Activated naive CD4-positive, alpha-beta T cell treated with anti-CD3 and anti-CD28 coated beads for 36 hours (primary cell): ENCODE results near the gene MTRF1. TPM values are rescaled to one million over a fixed set of nuclear protein-coding genes. Genes with fewer than 3 reads are reported as not detected.
A peak's percentile ranks its signal among the peaks of the same experiment; 100 is the strongest.

Source experiments
- CTCF ChIA-PET: fragments of 350-600 bp; sonication (Branson Sonifier 250); formaldehyde crosslinking; loops from one replicate; lab custom pipeline; 2021; ENCODE audit warnings: antibody characterized with exemption; lab: Charles Lee
- DNase-seq: peaks from one replicate; pipeline ENCODE4 v3.0.0-alpha.2; 2020
- H3K27ac Mint-ChIP-seq: one replicate; pipeline ENCODE4 v1.8.0; 2021; ENCODE audit warnings: mild to moderate bottlenecking, mixed read lengths
- H3K27me3 Mint-ChIP-seq: one replicate; pipeline ENCODE4 v1.8.0; 2021; ENCODE audit warnings: low read depth, mixed read lengths
- H3K36me3 Mint-ChIP-seq: one replicate; pipeline ENCODE4 v1.8.0; 2021; ENCODE audit warnings: low read depth, mixed read lengths
- H3K4me1 Mint-ChIP-seq: one replicate; pipeline ENCODE4 v1.8.0; 2021; ENCODE audit warnings: low read depth, mixed read lengths
- H3K4me3 Mint-ChIP-seq: one replicate; pipeline ENCODE4 v1.8.0; 2021; ENCODE audit warnings: mild to moderate bottlenecking, moderate library complexity, mixed read lengths
- H3K9me3 Mint-ChIP-seq: one replicate; pipeline ENCODE4 v1.8.0; 2021; ENCODE audit warnings: mixed read lengths
- intact Hi-C: fragments of 100-400 bp; cut with micrococcal nuclease; formaldehyde crosslinking; loops from one replicate; pipeline ENCODE4 v1.15.1; 2023
- total RNA-seq, 2 experiments: library from RNA; stranded (reverse); gene quantifications; one replicate each; pipeline ENCODE4 v1.2.3, GENCODE V29; 2021

Gene MTRF1
- 10 to 100 TPM; 23.2 to 28.4 TPM for total RNA-seq

DNA sequence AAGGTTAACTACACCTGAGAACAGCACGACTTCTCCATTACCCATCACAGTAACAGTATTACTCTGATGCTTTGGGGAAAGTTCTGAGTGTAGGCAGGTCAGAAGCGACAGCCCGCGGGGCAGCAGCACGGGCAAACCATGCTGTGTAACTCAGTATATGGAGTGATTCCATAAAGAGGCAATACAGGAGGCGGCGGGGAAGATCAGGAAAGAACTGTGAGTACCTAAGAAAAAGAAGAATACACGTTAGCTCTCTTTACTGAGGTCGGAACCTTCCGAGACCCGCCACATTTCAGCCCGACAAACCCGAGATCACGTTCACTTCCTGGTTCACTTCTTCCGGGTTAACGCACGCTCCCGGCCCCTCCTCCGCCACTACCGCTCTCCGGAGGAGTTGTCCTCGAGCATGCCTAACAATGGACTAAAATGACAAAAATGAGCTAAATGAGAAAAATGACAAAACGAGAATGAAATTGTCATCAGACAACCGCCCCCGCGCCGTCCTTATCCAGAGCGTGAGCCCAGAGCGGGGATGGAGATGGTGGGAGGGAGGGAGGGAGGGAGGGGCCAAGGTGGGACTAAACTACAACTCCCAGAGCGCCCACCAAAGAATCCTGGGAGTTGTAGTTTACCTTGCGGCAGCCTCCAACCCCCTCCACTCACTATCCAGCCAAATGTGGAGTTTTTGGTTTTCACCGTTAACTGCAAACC, at the start of gene MTRF1:
Gene MTRF1 (minus strand): TSS at position 316 of the 711 bp plus-strand sequence. CDS start 2,669 bp downstream, outside the sequence.
- Mint-ChIP-seq H3K36me3 (peaks cover 22% of the 10 kb centered on the region), H3K27ac (peak within 1 kb of the TSS; percentile 95), H3K9me3 (peaks cover 5% of the 10 kb centered on the region), H3K4me3 (peak within 1 kb of the TSS; percentile 90), H3K27me3 (no peaks in the 10 kb centered on the region), H3K4me1 (peaks cover 24% of the 10 kb centered on the region)
- DNase-seq = peak; percentile 84
- CTCF ChIA-PET = interaction anchor here (1.0 to 1.5 kb wide), 2 partner anchors 10 to 66 kb away, joined by 3 to 6 read pairs; no protein-coding TSS in a partner anchor
- intact Hi-C loops = loop anchor here (1.0 to 5.0 kb wide), 9 partner anchors 8 to 342 kb away; partner anchors contain the start of genes KBTBD6, KBTBD7, NAA16 and RGCC

- H3K27me3 Mint-ChIP-seq = no peaks in the 10 kb centered on the region
- H3K4me3 Mint-ChIP-seq = peak overlapping the region; percentile 66
- H3K27ac Mint-ChIP-seq = no peak overlapping the region
- CTCF ChIA-PET = no interaction called here
- intact Hi-C loops = loop anchor here (2.0 to 5.0 kb wide), 4 partner anchors 180 to 604 kb away; partner anchors contain the start of genes ELF1 and KBTBD6
- peaks cover 15% of the 10 kb centered on the region for H3K36me3 Mint-ChIP-seq
- H3K4me1 Mint-ChIP-seq = peaks cover 40% of the 10 kb centered on the region
- DNase-seq = no peak
- H3K9me3 Mint-ChIP-seq = no peaks in the 10 kb centered on the region
Measured at GRCh38 chr13:41313117-41313516, 49.7 kb upstream of the MTRF1 start.

DNA sequence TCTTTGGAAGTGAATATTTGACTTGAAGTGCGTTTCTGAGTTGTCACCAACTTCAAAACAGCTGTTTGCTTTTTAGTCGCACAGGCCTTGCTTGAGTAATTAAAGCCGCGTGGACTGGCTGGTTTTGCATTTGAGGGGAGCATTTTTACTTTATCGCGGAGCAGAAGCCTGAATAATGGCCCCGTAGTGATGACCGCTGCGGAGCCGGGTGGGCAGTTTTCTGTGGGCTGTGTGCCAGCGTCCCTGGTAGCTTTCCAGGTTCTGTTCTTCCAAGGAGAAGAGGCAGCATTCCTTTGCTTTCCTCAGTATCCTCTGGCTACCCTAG, 48.8 kb upstream of the MTRF1 start:
- Mint-ChIP-seq H3K4me1 (peaks cover 33% of the 10 kb centered on the region), H3K4me3 (peak overlapping the region; percentile 94), H3K27me3 (no peaks in the 10 kb centered on the region), H3K9me3 (no peaks in the 10 kb centered on the region), H3K27ac (peak overlapping the region; percentile 95), H3K36me3 (peaks cover 5% of the 10 kb centered on the region)
- DNase-seq = peak; percentile 24
- CTCF ChIA-PET = no interaction called here
- intact Hi-C loops = loop anchor here (2.0 to 5.0 kb wide), 4 partner anchors 179 to 605 kb away; partner anchors contain the start of genes ELF1 and KBTBD6

- H3K36me3 Mint-ChIP-seq = peaks cover 4% of the 10 kb centered on the region
- CTCF ChIA-PET = no interaction called here
- H3K4me1 Mint-ChIP-seq = peaks cover 31% of the 10 kb centered on the region
- H3K4me3 Mint-ChIP-seq = peak overlapping the region; percentile 94
- no peaks in the 10 kb centered on the region for H3K27me3 Mint-ChIP-seq
- peak overlapping the region; percentile 95 for H3K27ac Mint-ChIP-seq
- intact Hi-C loops = loop anchor here (1.0 to 5.0 kb wide), 12 partner anchors 25 to 649 kb away; partner anchors contain the start of genes ELF1, KBTBD6, KBTBD7 and MTRF1
- no peaks in the 10 kb centered on the region for H3K9me3 Mint-ChIP-seq
- peak; percentile 60 for DNase-seq
Measured at GRCh38 chr13:41311406-41312175, 48.2 kb upstream of the MTRF1 start.

GRCh38 chr13:41310963-41311405, 47.6 kb upstream of the MTRF1 start, which contains the start of gene NAA16:
NAA16 (plus strand) TSS chr13:41311267; CDS start chr13:41311529, 262 bp downstream.
- peak; percentile 96 for DNase-seq
- Mint-ChIP-seq H3K4me3 (peak within 1 kb of the TSS; percentile 94), H3K4me1 (peaks cover 30% of the 10 kb centered on the region), H3K27ac (peak within 1 kb of the TSS; percentile 95), H3K27me3 (no peaks in the 10 kb centered on the region), H3K36me3 (peaks cover 4% of the 10 kb centered on the region), H3K9me3 (no peaks in the 10 kb centered on the region)
- CTCF ChIA-PET = no interaction called here
- intact Hi-C loops = loop anchor here (1.0 to 5.0 kb wide), 11 partner anchors 25 to 650 kb away; partner anchors contain the start of genes ELF1, KBTBD7, MTRF1 and VWA8

- no peak overlapping the region for H3K4me3 Mint-ChIP-seq
- CTCF ChIA-PET = interaction anchor here (0.6 kb wide), 1 partner anchor 1415 kb away, joined by 4 read pairs; no protein-coding TSS in a partner anchor
- no peaks in the 10 kb centered on the region for H3K27me3 Mint-ChIP-seq
- intact Hi-C loops = no loop called here
- H3K27ac Mint-ChIP-seq = no peak overlapping the region
- DNase-seq = no peak
- H3K36me3 Mint-ChIP-seq = peaks cover 4% of the 10 kb centered on the region
- peaks cover 6% of the 10 kb centered on the region for H3K4me1 Mint-ChIP-seq
- H3K9me3 Mint-ChIP-seq = no peaks in the 10 kb centered on the region
Measured at GRCh38 chr13:41307884-41308640, 44.7 kb upstream of the MTRF1 start.

- H3K9me3 Mint-ChIP-seq = no peaks in the 10 kb centered on the region
- no peaks in the 10 kb centered on the region for H3K27me3 Mint-ChIP-seq
- no peak for DNase-seq
- H3K36me3 Mint-ChIP-seq = peaks cover 2% of the 10 kb centered on the region
- no peak overlapping the region for H3K27ac Mint-ChIP-seq
- H3K4me3 Mint-ChIP-seq = no peak overlapping the region
- intact Hi-C loops = no loop called here
- peaks cover 6% of the 10 kb centered on the region for H3K4me1 Mint-ChIP-seq
- CTCF ChIA-PET = no interaction called here
Measured at GRCh38 chr13:41306271-41307145, 43.1 kb upstream of the MTRF1 start.

- H3K4me3 Mint-ChIP-seq = no peak overlapping the region
- H3K36me3 Mint-ChIP-seq = no peaks in the 10 kb centered on the region
- H3K27me3 Mint-ChIP-seq = no peaks in the 10 kb centered on the region
- no peak for DNase-seq
- CTCF ChIA-PET = no interaction called here
- H3K9me3 Mint-ChIP-seq = no peaks in the 10 kb centered on the region
- intact Hi-C loops = no loop called here
- H3K4me1 Mint-ChIP-seq = peaks cover 8% of the 10 kb centered on the region
- H3K27ac Mint-ChIP-seq = no peak overlapping the region
Measured at GRCh38 chr13:41304551-41304950, 41.2 kb upstream of the MTRF1 start.

GRCh38 chr13:41302743-41303142, 39.4 kb upstream of the MTRF1 start:
- CTCF ChIA-PET = no interaction called here
- H3K4me3 Mint-ChIP-seq = no peak overlapping the region
- no peaks in the 10 kb centered on the region for H3K27me3 Mint-ChIP-seq
- H3K4me1 Mint-ChIP-seq = peaks cover 10% of the 10 kb centered on the region
- intact Hi-C loops = no loop called here
- DNase-seq = no peak
- H3K27ac Mint-ChIP-seq = no peak overlapping the region
- no peaks in the 10 kb centered on the region for H3K36me3 Mint-ChIP-seq
- no peaks in the 10 kb centered on the region for H3K9me3 Mint-ChIP-seq

GRCh38 chr13:41299316-41300094, 36.1 kb upstream of the MTRF1 start:
- Mint-ChIP-seq H3K4me3 (no peak overlapping the region), H3K27me3 (no peaks in the 10 kb centered on the region), H3K27ac (no peak overlapping the region), H3K4me1 (peaks cover 5% of the 10 kb centered on the region), H3K36me3 (no peaks in the 10 kb centered on the region), H3K9me3 (no peaks in the 10 kb centered on the region)
- no peak for DNase-seq
- intact Hi-C loops = no loop called here
- CTCF ChIA-PET = interaction anchor here (0.6 to 0.7 kb wide), 4 partner anchors 45 to 584 kb away, joined by 3 read pairs; no protein-coding TSS in a partner anchor
